ENCODE data around the gene TMEM101. TPM values are rescaled to one million over a fixed set of nuclear protein-coding genes. Genes with fewer than 3 reads are reported as not detected.
"Not testable (repeated sequence)": the region's sequence is repeated elsewhere in the genome, so short reads cannot be mapped to it uniquely, and the experiment has no call there.

Gene TMEM101
- polyA plus RNA-seq, 6 donors from 2014 or later = 25.7 to 34.2 (median 28.9) TPM

- peaks cover 9 to 18% (median 10%) of the 10 kb centered on the region in 3 donors for H3K4me1 Mint-ChIP-seq
- no peaks in the 10 kb centered on the region for H3K27me3 Mint-ChIP-seq
- H3K4me3 Mint-ChIP-seq = peak overlapping the region in 1 of 8 donors; percentile 40
- DNase-seq (no peak), ATAC-seq (ENCODE audit: low read depth in 2 of 2) (no peak)
- no peaks in the 10 kb centered on the region for H3K9me3 Mint-ChIP-seq
- H3K27ac Mint-ChIP-seq = no peak overlapping the region
- peaks cover 0 to 5% of the 10 kb centered on the region in 2 donors for H3K36me3 Mint-ChIP-seq
These were observed 25.3 kb upstream of the TMEM101 start for GRCh38 chr17:44039829-44040635.

GRCh38 chr17:44038604-44039011 lies 23.8 kb upstream of the TMEM101 start:
- no peak overlapping the region for H3K27ac Mint-ChIP-seq
- no peaks in the 10 kb centered on the region for H3K9me3 Mint-ChIP-seq
- no peaks in the 10 kb centered on the region for H3K27me3 Mint-ChIP-seq
- H3K4me1 Mint-ChIP-seq = peaks cover 15 to 23% (median 16%) of the 10 kb centered on the region in 3 donors
- DNase-seq (no peak), ATAC-seq (ENCODE audit: low read depth in 2 of 2) (no peak)
- no peak overlapping the region for H3K4me3 Mint-ChIP-seq
- peaks cover 5 to 7% of the 10 kb centered on the region in 2 donors for H3K36me3 Mint-ChIP-seq

GRCh38 chr17:44037471-44037870 lies 22.7 kb upstream of the TMEM101 start:
- peaks cover 15 to 21% (median 16%) of the 10 kb centered on the region in 3 donors for H3K4me1 Mint-ChIP-seq
- H3K27me3 Mint-ChIP-seq = no peaks in the 10 kb centered on the region
- no peak overlapping the region for H3K4me3 Mint-ChIP-seq
- H3K27ac Mint-ChIP-seq = no peak overlapping the region
- ATAC-seq (ENCODE audit: low read depth in 2 of 2) = no peak
- no peaks in the 10 kb centered on the region for H3K9me3 Mint-ChIP-seq
- no peak for DNase-seq
- peaks cover 7 to 8% of the 10 kb centered on the region in 2 donors for H3K36me3 Mint-ChIP-seq

- H3K4me3 Mint-ChIP-seq; DNase-seq; H3K27me3 Mint-ChIP-seq; H3K9me3 Mint-ChIP-seq; ATAC-seq (ENCODE audit: low read depth in 2 of 2); H3K27ac Mint-ChIP-seq: not testable (repeated sequence)
- H3K36me3 Mint-ChIP-seq = peaks cover 7 to 15% of the 10 kb centered on the region in 2 donors
- peaks cover 6 to 10% (median 9%) of the 10 kb centered on the region in 3 donors for H3K4me1 Mint-ChIP-seq
These were observed 19.9 kb upstream of the TMEM101 start for GRCh38 chr17:44034688-44035087.

- no peak for ATAC-seq (ENCODE audit: low read depth in 2 of 2)
- peaks cover 7 to 15% of the 10 kb centered on the region in 2 donors for H3K36me3 Mint-ChIP-seq
- H3K4me1 Mint-ChIP-seq = peaks cover 10 to 12% (median 11%) of the 10 kb centered on the region in 3 donors
- no peaks in the 10 kb centered on the region for H3K9me3 Mint-ChIP-seq
- no peaks in the 10 kb centered on the region for H3K27me3 Mint-ChIP-seq
- no peak for DNase-seq
- peak overlapping the region in 5 of 6 donors; percentile 36 to 84 (median 56) for H3K27ac Mint-ChIP-seq
- H3K4me3 Mint-ChIP-seq = no peak overlapping the region
These were observed 19.2 kb upstream of the TMEM101 start for GRCh38 chr17:44033861-44034408.

GRCh38 chr17:44030482-44030881 lies 15.7 kb upstream of the TMEM101 start:
- Mint-ChIP-seq H3K4me3 (no peak overlapping the region), H3K36me3 (peaks cover 7 to 9% of the 10 kb centered on the region in 2 donors), H3K4me1 (peaks cover 10 to 12% (median 11%) of the 10 kb centered on the region in 3 donors), H3K9me3 (no peaks in the 10 kb centered on the region), H3K27ac (no peak overlapping the region), H3K27me3 (no peaks in the 10 kb centered on the region)
- ATAC-seq (ENCODE audit: low read depth in 2 of 2) (no peak), DNase-seq (no peak)

- H3K36me3 Mint-ChIP-seq = peaks cover 7 to 9% of the 10 kb centered on the region in 2 donors
These were observed 15.0 kb upstream of the TMEM101 start for GRCh38 chr17:44029736-44030135.

GRCh38 chr17:44024853-44025252 lies 10.1 kb upstream of the TMEM101 start:
- no peak overlapping the region for H3K27ac Mint-ChIP-seq

More at GRCh38 chr17:44029736-44030135, 15.0 kb upstream of the TMEM101 start:
- Mint-ChIP-seq H3K4me1 (peaks cover 11 to 14% (median 12%) of the 10 kb centered on the region in 3 donors), H3K27ac (peak overlapping the region in 1 of 6 donors; percentile 45), H3K4me3 (no peak overlapping the region), H3K27me3 (no peaks in the 10 kb centered on the region), H3K9me3 (no peaks in the 10 kb centered on the region)
- no peak for DNase-seq
- no peak for ATAC-seq (ENCODE audit: low read depth in 2 of 2)

GRCh38 chr17:44024271-44024663 lies 9.5 kb upstream of the TMEM101 start:
- Mint-ChIP-seq H3K27me3 (no peaks in the 10 kb centered on the region), H3K27ac (no peak overlapping the region), H3K9me3 (no peaks in the 10 kb centered on the region), H3K4me3 (no peak overlapping the region), H3K4me1 (peaks cover 0 to 5% (median 4%) of the 10 kb centered on the region in 3 donors), H3K36me3 (peaks cover 0 to 10% of the 10 kb centered on the region in 2 donors)
- DNase-seq (no peak), ATAC-seq (ENCODE audit: low read depth in 2 of 2) (no peak)

More at GRCh38 chr17:44024853-44025252, 10.1 kb upstream of the TMEM101 start:
- H3K27me3 Mint-ChIP-seq = no peaks in the 10 kb centered on the region
- H3K36me3 Mint-ChIP-seq = peaks cover 0 to 10% of the 10 kb centered on the region in 2 donors
- ATAC-seq (ENCODE audit: low read depth in 2 of 2) (no peak), DNase-seq (no peak)
- peaks cover 4 to 10% (median 5%) of the 10 kb centered on the region in 3 donors for H3K4me1 Mint-ChIP-seq
- no peaks in the 10 kb centered on the region for H3K9me3 Mint-ChIP-seq
- H3K4me3 Mint-ChIP-seq = no peak overlapping the region

- Mint-ChIP-seq H3K4me3 (no peak overlapping the region), H3K27ac (no peak overlapping the region), H3K4me1 (peaks cover 0 to 4% (median 4%) of the 10 kb centered on the region in 3 donors), H3K9me3 (no peaks in the 10 kb centered on the region), H3K27me3 (no peaks in the 10 kb centered on the region), H3K36me3 (peaks cover 0 to 10% of the 10 kb centered on the region in 2 donors)
- DNase-seq = no peak
- ATAC-seq (ENCODE audit: low read depth in 2 of 2) = no peak
These were observed 8.9 kb upstream of the TMEM101 start for GRCh38 chr17:44023545-44024270.

- no peak for ATAC-seq (ENCODE audit: low read depth in 2 of 2)
- Mint-ChIP-seq H3K27me3 (no peaks in the 10 kb centered on the region), H3K4me1 (peaks cover 0 to 4% (median 4%) of the 10 kb centered on the region in 3 donors), H3K4me3 (no peak overlapping the region), H3K36me3 (peaks cover 0 to 10% of the 10 kb centered on the region in 2 donors), H3K27ac (no peak overlapping the region), H3K9me3 (no peaks in the 10 kb centered on the region)
- no peak for DNase-seq
These were observed 7.5 kb upstream of the TMEM101 start for GRCh38 chr17:44022246-44022645.

GRCh38 chr17:44021227-44021626 lies 6.5 kb upstream of the TMEM101 start:
- ATAC-seq (ENCODE audit: low read depth in 2 of 2); H3K27me3 Mint-ChIP-seq; H3K9me3 Mint-ChIP-seq; H3K27ac Mint-ChIP-seq; H3K4me1 Mint-ChIP-seq; DNase-seq: not testable (repeated sequence)
- Mint-ChIP-seq H3K4me3 (peak overlapping the region in 1 of 8 donors; percentile 25), H3K36me3 (peaks cover 0 to 10% of the 10 kb centered on the region in 2 donors)

- no peak for ATAC-seq (ENCODE audit: low read depth in 2 of 2)
- Mint-ChIP-seq H3K4me1 (peaks cover 13 to 31% (median 30%) of the 10 kb centered on the region in 3 donors), H3K27me3 (no peaks in the 10 kb centered on the region), H3K36me3 (peaks cover 8 to 9% of the 10 kb centered on the region in 2 donors), H3K4me3 (peak overlapping the region; percentile 98 to 100 (median 100)), H3K27ac (peak overlapping the region in 4 of 6 donors; percentile 15 to 99 (median 80)), H3K9me3 (no peaks in the 10 kb centered on the region)
- no peak for DNase-seq
These were observed 678 bp downstream of the TMEM101 start for GRCh38 chr17:44014133-44014436.

Data from naive B cell (primary cell).